Mesothelial cell of epicardium (in vitro differentiated cells): ENCODE measurements around the gene BFSP1. TPM values are rescaled to one million over a fixed set of nuclear protein-coding genes. Genes with fewer than 3 reads are reported as not detected.

ENCODE experiments used
- DNase-seq, 2 experiments: peaks; one replicate each; pipeline ENCODE4 v3.0.0; 2021; ENCODE audit warnings: low spot score in 2 of 2; ENCODE audit not compliant: unreplicated experiment in 2 of 2
- H3K27ac Mint-ChIP-seq: 2 replicates; pipeline ENCODE4 v1.8.0; 2021; ENCODE audit warnings: mixed read lengths
- H3K27me3 Mint-ChIP-seq: 2 replicates; pipeline ENCODE4 v1.8.0; 2021; ENCODE audit warnings: low read depth, mixed read lengths
- H3K36me3 Mint-ChIP-seq: 2 replicates; pipeline ENCODE4 v1.8.0; 2021; ENCODE audit warnings: mixed read lengths
- H3K4me1 Mint-ChIP-seq: 2 replicates; pipeline ENCODE4 v1.8.0; 2021; ENCODE audit warnings: mixed read lengths
- H3K4me3 Mint-ChIP-seq: 2 replicates; pipeline ENCODE4 v1.8.0; 2021; ENCODE audit warnings: mild to moderate bottlenecking, moderate library complexity, mixed read lengths
- H3K9me3 Mint-ChIP-seq: 2 replicates; pipeline ENCODE4 v1.8.0; 2021; ENCODE audit warnings: mixed read lengths
- CTCF ChIP-seq: fragments of 200-600 bp; sonication (generic); IDR thresholded peaks from one replicate; pipeline ENCODE4 v1.5.0; 2021; ENCODE audit warnings: antibody characterized with exemption; ENCODE audit not compliant: unreplicated experiment
- total RNA-seq: library from RNA; stranded (reverse); gene quantifications from 3 replicates; pipeline ENCODE4 v1.2.1, GENCODE V29; 2021

The BFSP1 gene
- total RNA-seq, 1 donor from 2014 or later: 5.2 TPM

GRCh38 chr20:17469246-17470030 lies 61.7 kb downstream of the BFSP1 start:
- no peaks in the 10 kb centered on the region for H3K36me3 Mint-ChIP-seq
- H3K27ac Mint-ChIP-seq: no peak overlapping the region
- H3K4me3 Mint-ChIP-seq: no peak overlapping the region
- TF ChIP-seq CTCF: no peak
- no peaks in the 10 kb centered on the region for H3K4me1 Mint-ChIP-seq
- no peaks in the 10 kb centered on the region for H3K9me3 Mint-ChIP-seq
- H3K27me3 Mint-ChIP-seq: peaks cover 3% of the 10 kb centered on the region
- DNase-seq: no peak

GRCh38 chr20:17468073-17468840 lies 62.9 kb downstream of the BFSP1 start:
- DNase-seq: no peak
- Mint-ChIP-seq H3K36me3 (no peaks in the 10 kb centered on the region), H3K9me3 (no peaks in the 10 kb centered on the region), H3K27ac (no peak overlapping the region), H3K4me1 (no peaks in the 10 kb centered on the region), H3K27me3 (peaks cover 1% of the 10 kb centered on the region), H3K4me3 (no peak overlapping the region)
- TF ChIP-seq CTCF: no peak

- Mint-ChIP-seq H3K27me3 (peaks cover 9% of the 10 kb centered on the region), H3K27ac (no peak overlapping the region), H3K9me3 (no peaks in the 10 kb centered on the region), H3K4me3 (no peak overlapping the region), H3K4me1 (no peaks in the 10 kb centered on the region), H3K36me3 (no peaks in the 10 kb centered on the region)
- DNase-seq: no peak
- TF ChIP-seq CTCF: no peak
Observed at GRCh38 chr20:17467120-17467655, 64.0 kb downstream of the BFSP1 start.

GRCh38 chr20:17466641-17467040 lies 64.5 kb downstream of the BFSP1 start:
- TF ChIP-seq CTCF: no peak
- DNase-seq: no peak
- Mint-ChIP-seq H3K4me1 (no peaks in the 10 kb centered on the region), H3K36me3 (no peaks in the 10 kb centered on the region), H3K4me3 (no peak overlapping the region), H3K27me3 (peaks cover 11% of the 10 kb centered on the region), H3K9me3 (no peaks in the 10 kb centered on the region), H3K27ac (no peak overlapping the region)

GRCh38 chr20:17465236-17465635 lies 65.9 kb downstream of the BFSP1 start:
- Mint-ChIP-seq H3K27me3 (peaks cover 13% of the 10 kb centered on the region), H3K36me3 (no peaks in the 10 kb centered on the region), H3K9me3 (no peaks in the 10 kb centered on the region), H3K4me3 (no peak overlapping the region), H3K27ac (no peak overlapping the region), H3K4me1 (no peaks in the 10 kb centered on the region)
- DNase-seq: no peak
- no peak for TF ChIP-seq CTCF
